ENCODE results near the gene COL13A1.

The COL13A1 gene

GRCh38 chr10:69994262-69994661, 192.6 kb downstream of the COL13A1 start:
- Histone ChIP-seq H3K36me3 (ENCODE audit: control insufficient read depth, insufficient read depth, low read length) (no peaks in the 10 kb centered on the region), H3K27me3 (replicated peaks; ENCODE audit: control insufficient read depth, insufficient read depth, low read length) (no peaks in the 10 kb centered on the region), H3K4me3 (replicated peaks; ENCODE audit: low read depth, low read length) (no peak overlapping the region)
- DNase-seq (ENCODE audit: extremely low read depth, insufficient read length), result no peak
- TF ChIP-seq CTCF (IDR thresholded peaks at IDR 0.05; ENCODE audit: insufficient read depth, low read length, poor library complexity, severe bottlenecking), result no peak

- TF ChIP-seq CTCF (IDR thresholded peaks at IDR 0.05; ENCODE audit: insufficient read depth, low read length, poor library complexity, severe bottlenecking), result no peak
- no peak for DNase-seq (ENCODE audit: extremely low read depth, insufficient read length)
- Histone ChIP-seq H3K36me3 (ENCODE audit: control insufficient read depth, insufficient read depth, low read length) (no peaks in the 10 kb centered on the region), H3K4me3 (replicated peaks; ENCODE audit: low read depth, low read length) (no peak overlapping the region), H3K27me3 (replicated peaks; ENCODE audit: control insufficient read depth, insufficient read depth, low read length) (no peaks in the 10 kb centered on the region)
These were observed 194.9 kb downstream of the COL13A1 start for GRCh38 chr10:69996611-69997010.

GRCh38 chr10:70000262-70000661, 198.6 kb downstream of the COL13A1 start:
- Histone ChIP-seq H3K36me3 (ENCODE audit: control insufficient read depth, insufficient read depth, low read length) (no peaks in the 10 kb centered on the region), H3K27me3 (replicated peaks; ENCODE audit: control insufficient read depth, insufficient read depth, low read length) (no peaks in the 10 kb centered on the region), H3K4me3 (replicated peaks; ENCODE audit: low read depth, low read length) (no peak overlapping the region)
- no peak for TF ChIP-seq CTCF (IDR thresholded peaks at IDR 0.05; ENCODE audit: insufficient read depth, low read length, poor library complexity, severe bottlenecking)
- no peak for DNase-seq (ENCODE audit: extremely low read depth, insufficient read length)

GRCh38 chr10:70007116-70007820, 205.6 kb downstream of the COL13A1 start:
- Histone ChIP-seq H3K36me3 (ENCODE audit: control insufficient read depth, insufficient read depth, low read length) (no peaks in the 10 kb centered on the region), H3K4me3 (replicated peaks; ENCODE audit: low read depth, low read length) (no peak overlapping the region), H3K27me3 (replicated peaks; ENCODE audit: control insufficient read depth, insufficient read depth, low read length) (no peaks in the 10 kb centered on the region)
- TF ChIP-seq CTCF (IDR thresholded peaks at IDR 0.05; ENCODE audit: insufficient read depth, low read length, poor library complexity, severe bottlenecking), result no peak
- DNase-seq (ENCODE audit: extremely low read depth, insufficient read length), result no peak
